HEK293T (cell line): Measurements from ENCODE around the gene RPUSD3.
"Not testable (repeated sequence)": the region's sequence is repeated elsewhere in the genome, so short reads cannot be mapped to it uniquely, and the experiment has no call there.

Source experiments
- CTCF ChIA-PET: fragments of 350-600 bp; formaldehyde crosslinking; extraction: SDS; loops from one replicate; lab custom pipeline; 2021; ENCODE audit warnings: antibody characterized with exemption, inconsistent platforms; lab: Yijun Ruan, JAX
- POLR2A ChIA-PET: fragments of 350-600 bp; formaldehyde crosslinking; extraction: SDS; loops from one replicate; lab custom pipeline; 2020; ENCODE audit warnings: antibody characterized with exemption, inconsistent platforms; lab: Yijun Ruan, JAX
- DNase-seq: peaks from one replicate; pipeline ENCODE4 v3.0.0; 2012; ENCODE audit warnings: mixed read lengths; ENCODE audit errors: extremely low spot score
- ARNT ChIP-seq: fragments of 450-650 bp; IDR thresholded peaks from 2 replicates; pipeline ENCODE4 v1.6.1; 2017; ENCODE audit warnings: mild to moderate bottlenecking
- BHLHE40 ChIP-seq: fragments of 450-650 bp; IDR thresholded peaks from 2 replicates; pipeline ENCODE4 v1.6.1; 2016; ENCODE audit warnings: mild to moderate bottlenecking, moderate library complexity, borderline replicate concordance
- CTBP1 ChIP-seq: fragments of 450-650 bp; IDR thresholded peaks from 2 replicates; pipeline ENCODE4 v1.6.1; 2016; ENCODE audit warnings: borderline replicate concordance
- FOXA1 ChIP-seq: fragments of 450-650 bp; IDR thresholded peaks from 2 replicates; pipeline ENCODE4 v1.6.1; 2016; ENCODE audit warnings: mild to moderate bottlenecking
- FOXK2 ChIP-seq: fragments of 450-650 bp; IDR thresholded peaks from 2 replicates; pipeline ENCODE4 v1.6.1; 2016; ENCODE audit warnings: mild to moderate bottlenecking
- FOXM1 ChIP-seq: fragments of 450-650 bp; IDR thresholded peaks from 2 replicates; pipeline ENCODE4 v1.6.1; 2017; ENCODE audit warnings: mild to moderate bottlenecking, borderline replicate concordance
- HDGF ChIP-seq: fragments of 450-650 bp; IDR thresholded peaks from 2 replicates; pipeline ENCODE4 v1.6.1; 2017; ENCODE audit warnings: antibody characterized with exemption, borderline replicate concordance
- L3MBTL2 ChIP-seq: fragments of 450-650 bp; conservative IDR thresholded peaks from 2 replicates; pipeline ENCODE4 v1.6.1; 2016; ENCODE audit warnings: mild to moderate bottlenecking
- LEF1 ChIP-seq: fragments of 450-650 bp; IDR thresholded peaks from 2 replicates; pipeline ENCODE4 v1.6.1; 2017; ENCODE audit warnings: mild to moderate bottlenecking, borderline replicate concordance
- NFRKB ChIP-seq: fragments of 450-650 bp; IDR thresholded peaks from 2 replicates; pipeline ENCODE4 v1.6.1; 2016; ENCODE audit warnings: mild to moderate bottlenecking, moderate library complexity
- PKNOX1 ChIP-seq: fragments of 450-650 bp; IDR thresholded peaks from 2 replicates; pipeline ENCODE4 v1.6.1; 2016
- SUZ12 ChIP-seq: fragments of 450-650 bp; IDR thresholded peaks from 2 replicates; pipeline ENCODE4 v1.6.1; 2016; ENCODE audit warnings: mild to moderate bottlenecking
- TARDBP ChIP-seq: fragments of 450-650 bp; IDR thresholded peaks from 2 replicates; pipeline ENCODE4 v1.6.1; 2016
- ZNF384 ChIP-seq: fragments of 450-650 bp; IDR thresholded peaks from 2 replicates; pipeline ENCODE4 v1.6.1; 2016

The RPUSD3 gene

DNA sequence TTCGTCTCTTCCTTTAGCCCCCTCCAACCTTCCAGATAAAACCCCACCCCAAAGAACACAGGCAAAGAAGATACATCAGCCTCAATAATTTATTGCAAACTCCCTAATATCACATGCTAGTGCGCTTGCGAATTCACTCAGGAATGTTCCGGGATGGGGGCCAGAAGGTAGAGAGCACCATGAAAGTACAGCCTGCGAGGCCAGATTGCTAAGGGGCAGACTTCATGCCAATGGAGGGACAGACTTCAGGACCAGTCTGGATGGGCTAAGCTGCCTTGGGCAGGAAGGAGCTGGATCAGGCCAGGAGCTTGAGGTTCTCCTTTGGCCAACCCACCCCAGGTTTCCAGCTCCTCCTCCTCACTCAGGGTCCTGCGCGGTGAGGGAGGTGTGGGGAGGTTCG lies 22.8 kb upstream of the RPUSD3 start:
- no peak for DNase-seq
- ChIA-PET CTCF (no interaction called here), POLR2A (interaction anchor here (1.0 kb wide), 1 partner anchor 23 kb away, joined by 3 read pairs; no protein-coding TSS in a partner anchor)
- no peak for TF ChIP-seq NFRKB
- TF ChIP-seq ARNT, result no peak
- TF ChIP-seq SUZ12, result no peak

- DNase-seq, CTCF ChIA-PET: not testable (repeated sequence)
- POLR2A ChIA-PET, result interaction anchor here (1.4 kb wide), 1 partner anchor 68 kb away, joined by 4 read pairs; the partner anchor contains the start of gene CRELD1
Observed at GRCh38 chr3:9865125-9865637, 21.4 kb upstream of the RPUSD3 start.

- POLR2A ChIA-PET, result interaction anchor here (0.7 to 1.4 kb wide), 3 partner anchors 20 to 82 kb away, joined by 3 to 4 read pairs (median 3); partner anchors contain the start of genes CRELD1 and RPUSD3
Observed at GRCh38 chr3:9864200-9864927, 20.6 kb upstream of the RPUSD3 start.

DNA sequence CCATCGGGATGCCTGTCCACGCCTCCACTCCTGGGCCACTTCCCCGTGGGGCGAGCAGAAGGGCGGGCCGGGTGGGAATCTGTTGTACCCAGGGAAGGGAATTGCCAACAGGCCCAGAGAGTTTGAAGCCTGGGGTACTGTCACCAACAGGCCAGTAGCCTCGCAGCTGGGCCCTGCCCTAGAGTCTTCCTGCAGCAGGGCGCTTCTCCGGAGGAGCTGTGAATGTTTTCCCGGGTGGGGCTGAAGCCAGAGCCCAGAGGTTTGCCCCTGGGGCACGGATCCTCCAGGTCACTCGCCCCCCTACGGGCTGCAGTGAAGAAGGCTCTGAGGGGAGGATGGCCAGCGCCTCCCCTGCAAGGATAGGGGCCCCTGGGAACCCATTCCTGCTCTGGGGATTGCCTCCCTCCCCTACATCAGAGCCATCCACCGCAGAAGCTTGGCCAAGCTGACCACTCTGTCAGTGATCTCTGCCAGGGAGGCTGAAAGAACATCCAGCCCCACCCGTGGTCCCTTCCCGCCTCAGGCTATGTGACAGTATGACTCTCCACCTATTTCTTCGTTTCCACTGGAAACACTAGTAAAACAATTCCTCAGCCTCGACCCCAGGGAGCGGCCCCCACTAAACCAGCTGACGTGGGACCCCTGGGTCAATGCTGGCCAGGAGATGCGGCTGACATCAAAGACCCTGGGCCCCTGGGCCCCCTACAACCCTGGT lies 19.4 kb upstream of the RPUSD3 start:
- no peak for TF ChIP-seq BHLHE40
- DNase-seq, result no peak
- POLR2A ChIA-PET, result no interaction called here
- CTCF ChIA-PET, result no interaction called here

More at GRCh38 chr3:9864200-9864927, 20.6 kb upstream of the RPUSD3 start:
- TF ChIP-seq ARNT (no peak), PKNOX1 (no peak), TARDBP (no peak), ZNF384 (no peak), HDGF (no peak), SUZ12 (no peak), FOXM1 (no peak)
- CTCF ChIA-PET, result no interaction called here
- peak; percentile 42 for DNase-seq

GRCh38 chr3:9862391-9863057 lies 18.7 kb upstream of the RPUSD3 start:
- ChIA-PET CTCF (no interaction called here), POLR2A (no interaction called here)
- no peak for TF ChIP-seq LEF1
- TF ChIP-seq PKNOX1, result no peak
- TF ChIP-seq SUZ12, result no peak
- TF ChIP-seq FOXA1, result no peak
- TF ChIP-seq BHLHE40, result no peak
- no peak for TF ChIP-seq CTBP1
- TF ChIP-seq L3MBTL2, result no peak
- TF ChIP-seq FOXM1, result no peak
- no peak for TF ChIP-seq FOXK2
- no peak for DNase-seq

DNA sequence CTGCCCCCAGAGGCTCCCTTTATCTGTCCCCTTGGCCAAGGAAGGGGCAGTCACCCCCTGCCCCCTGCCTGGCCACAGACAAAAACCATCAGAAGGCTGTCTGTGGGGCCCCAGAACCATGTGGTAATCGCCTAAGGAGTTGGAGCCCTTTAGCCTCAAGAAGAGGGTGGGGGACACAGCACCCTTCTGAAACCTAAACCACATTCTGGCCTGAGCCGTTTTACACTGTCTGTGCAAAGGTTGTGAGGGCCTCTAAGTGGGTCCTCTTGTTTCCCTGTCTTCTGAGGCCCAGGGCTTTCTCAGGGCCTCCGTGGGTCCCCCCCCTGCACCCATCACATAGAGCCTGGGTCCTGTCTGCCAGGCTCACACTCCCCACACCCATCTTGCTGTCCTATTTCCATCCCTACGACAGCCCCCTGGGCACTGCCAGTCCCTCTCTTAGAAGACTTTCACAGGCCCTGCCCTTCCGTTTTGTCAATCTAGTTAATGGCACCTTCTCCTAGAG lies 17.9 kb upstream of the RPUSD3 start:
- ChIA-PET CTCF (no interaction called here), POLR2A (interaction anchor here (1.0 kb wide), 1 partner anchor 18 kb away, joined by 4 read pairs; the partner anchor contains the start of gene RPUSD3)
- no peak for DNase-seq
- no peak for TF ChIP-seq FOXK2
- no peak for TF ChIP-seq L3MBTL2
- TF ChIP-seq FOXM1, result no peak
- TF ChIP-seq BHLHE40, result no peak
- no peak for TF ChIP-seq FOXA1
- no peak for TF ChIP-seq NFRKB
- TF ChIP-seq ZNF384, result no peak
- no peak for TF ChIP-seq TARDBP
- TF ChIP-seq CTBP1, result no peak
- TF ChIP-seq SUZ12, result no peak

GRCh38 chr3:9861201-9861600 lies 17.4 kb upstream of the RPUSD3 start:
- ChIA-PET POLR2A (interaction anchor here (1.0 kb wide), 1 partner anchor 17 kb away, joined by 4 read pairs; the partner anchor contains the start of gene RPUSD3), CTCF (no interaction called here)
- no peak for DNase-seq
- no peak for TF ChIP-seq SUZ12
- no peak for TF ChIP-seq L3MBTL2
- TF ChIP-seq PKNOX1, result peak; percentile 53; the same call in 1 of the 2 replicates
